ENCODE data around the gene PKP4.
A peak's percentile ranks its signal among the peaks of the same experiment; 100 is the strongest.

PKP4 gene

GRCh38 chr2:158718851-158719250 is 262.1 kb downstream of the PKP4 start:
- DNase-seq (ENCODE audit: low read depth), result no peak

GRCh38 chr2:158719403-158719802 is 262.7 kb downstream of the PKP4 start:
- DNase-seq (ENCODE audit: low read depth), result no peak

GRCh38 chr2:158722266-158723105 is 265.7 kb downstream of the PKP4 start:
- no peak for DNase-seq (ENCODE audit: low read depth)

GRCh38 chr2:158723181-158723838 is 266.6 kb downstream of the PKP4 start:
- no peak for DNase-seq (ENCODE audit: low read depth)

GRCh38 chr2:158723921-158724802 is 267.4 kb downstream of the PKP4 start:
- no peak for DNase-seq (ENCODE audit: low read depth)

- no peak for DNase-seq (ENCODE audit: low read depth)
Measured at GRCh38 chr2:158724803-158725381, 268.1 kb downstream of the PKP4 start.

GRCh38 chr2:158725441-158725891 is 268.7 kb downstream of the PKP4 start:
- no peak for DNase-seq (ENCODE audit: low read depth)

- DNase-seq (ENCODE audit: low read depth), result peak; percentile 14
Measured at GRCh38 chr2:158726911-158727592, 270.3 kb downstream of the PKP4 start.

GRCh38 chr2:158728422-158728821 is 271.7 kb downstream of the PKP4 start:
- no peak for DNase-seq (ENCODE audit: low read depth)

- DNase-seq (ENCODE audit: low read depth), result no peak
Measured at GRCh38 chr2:158729451-158729850, 272.7 kb downstream of the PKP4 start.

- no peak for DNase-seq (ENCODE audit: low read depth)
Measured at GRCh38 chr2:158729873-158730620, 273.3 kb downstream of the PKP4 start.

- DNase-seq (ENCODE audit: low read depth), result no peak
Measured at GRCh38 chr2:158730621-158731140, 273.9 kb downstream of the PKP4 start.

- no peak for DNase-seq (ENCODE audit: low read depth)
Measured at GRCh38 chr2:158731386-158731785, 274.6 kb downstream of the PKP4 start.
